DMS53 treated with DMSO at 0.1 percent for 48 hours (cell line): ENCODE results near the gene MYLK.

ENCODE experiments used
- DNase-seq: peaks from one replicate; lab custom pipeline; 2025; ENCODE audit not compliant: unreplicated experiment; lab: John Stamatoyannopoulos, UW

The MYLK gene

GRCh38 chr3:123653221-123653682 lies 230.9 kb downstream of the MYLK start:
- DNase-seq = peak; percentile 8

GRCh38 chr3:123652342-123652984 lies 231.7 kb downstream of the MYLK start:
- DNase-seq = peak; percentile 35

- no peak for DNase-seq
These were observed 232.4 kb downstream of the MYLK start for GRCh38 chr3:123651449-123652341.

GRCh38 chr3:123650101-123650500 lies 234.0 kb downstream of the MYLK start:
- no peak for DNase-seq

GRCh38 chr3:123648696-123649405 lies 235.3 kb downstream of the MYLK start:
- no peak for DNase-seq

GRCh38 chr3:123644358-123644757 lies 239.8 kb downstream of the MYLK start:
- no peak for DNase-seq

GRCh38 chr3:123642957-123643330 lies 241.2 kb downstream of the MYLK start:
- no peak for DNase-seq

GRCh38 chr3:123642182-123642956 lies 241.8 kb downstream of the MYLK start:
- peak; percentile 58 for DNase-seq

- no peak for DNase-seq
These were observed 242.6 kb downstream of the MYLK start for GRCh38 chr3:123641505-123641904.

GRCh38 chr3:123640740-123641462 lies 243.2 kb downstream of the MYLK start:
- DNase-seq = no peak

- DNase-seq = no peak
These were observed 243.8 kb downstream of the MYLK start for GRCh38 chr3:123640311-123640710.

- DNase-seq = no peak
These were observed 245.0 kb downstream of the MYLK start for GRCh38 chr3:123638936-123639689.

GRCh38 chr3:123637841-123638240 lies 246.3 kb downstream of the MYLK start:
- no peak for DNase-seq

GRCh38 chr3:123637131-123637530 lies 247.0 kb downstream of the MYLK start:
- DNase-seq = no peak

GRCh38 chr3:123636431-123636841 lies 247.7 kb downstream of the MYLK start:
- DNase-seq = no peak

GRCh38 chr3:123635717-123636116 lies 248.4 kb downstream of the MYLK start:
- DNase-seq = no peak

- DNase-seq = no peak
These were observed 248.9 kb downstream of the MYLK start for GRCh38 chr3:123635217-123635616.

- DNase-seq = no peak
These were observed 249.7 kb downstream of the MYLK start for GRCh38 chr3:123634149-123635051.
